Activated naive CD8-positive, alpha-beta T cell treated with anti-CD3 and anti-CD28 coated beads, Interleukin-2, amount 10 ng/mL, durations not matched to agents 7 days and 5 days (primary cell): Measurements from ENCODE around the gene ABL2. TPM values are rescaled to one million over a fixed set of nuclear protein-coding genes. Genes with fewer than 3 reads are reported as not detected.
A peak's percentile ranks its signal among the peaks of the same experiment; 100 is the strongest.
"Not testable (repeated sequence)": the region's sequence is repeated elsewhere in the genome, so short reads cannot be mapped to it uniquely, and the experiment has no call there.

Experiments
- ATAC-seq: fragments of 150-1000 bp; cut with Tn5 transposase; one replicate; pipeline ENCODE4 v1.10.0; 2021; ENCODE audit warnings: low read depth, moderate library complexity
- POLR2A ChIA-PET: fragments of 350-600 bp; sonication (Branson Sonifier 250); formaldehyde crosslinking; loops from one replicate; lab custom pipeline; 2021; ENCODE audit warnings: antibody characterized with exemption; lab: Charles Lee
- DNase-seq: peaks from one replicate; pipeline ENCODE4 v3.0.0; 2021
- H3K27ac Mint-ChIP-seq: one replicate; pipeline ENCODE4 v1.8.0; 2022; ENCODE audit warnings: mild to moderate bottlenecking, mixed read lengths
- H3K27me3 Mint-ChIP-seq: one replicate; pipeline ENCODE4 v1.8.0; 2022; ENCODE audit warnings: mild to moderate bottlenecking, moderate library complexity, mixed read lengths
- H3K36me3 Mint-ChIP-seq: one replicate; pipeline ENCODE4 v1.8.0; 2021; ENCODE audit warnings: mild to moderate bottlenecking, mixed read lengths
- H3K4me1 Mint-ChIP-seq: one replicate; pipeline ENCODE4 v1.8.0; 2021; ENCODE audit warnings: mixed read lengths
- H3K4me3 Mint-ChIP-seq: one replicate; pipeline ENCODE4 v1.8.0; 2022; ENCODE audit warnings: mild to moderate bottlenecking, moderate library complexity, mixed read lengths
- H3K9me3 Mint-ChIP-seq: one replicate; pipeline ENCODE4 v1.8.0; 2021; ENCODE audit warnings: mixed read lengths
- total RNA-seq, 2 experiments: library from RNA; stranded (reverse); gene quantifications; one replicate each; pipeline ENCODE4 v1.2.3, GENCODE V29; 2021

ABL2 gene
- total RNA-seq, 2 experiments from 2014 or later: 9.7 to 11.2 TPM

- Mint-ChIP-seq H3K9me3 (peaks cover 2% of the 10 kb centered on the region), H3K4me3 (no peak overlapping the region), H3K27ac (no peak overlapping the region), H3K36me3 (peaks cover 3% of the 10 kb centered on the region), H3K4me1 (peaks cover 8% of the 10 kb centered on the region), H3K27me3 (no peaks in the 10 kb centered on the region)
- DNase-seq (no peak), ATAC-seq (no peak)
- POLR2A ChIA-PET: no interaction called here
Measured at GRCh38 chr1:179202161-179202560, 27.3 kb downstream of the ABL2 start.

GRCh38 chr1:179200586-179200985, 28.9 kb downstream of the ABL2 start:
- no peaks in the 10 kb centered on the region for H3K27me3 Mint-ChIP-seq
- ATAC-seq: no peak
- H3K9me3 Mint-ChIP-seq: peaks cover 2% of the 10 kb centered on the region
- H3K4me3 Mint-ChIP-seq: no peak overlapping the region
- H3K4me1 Mint-ChIP-seq: peaks cover 8% of the 10 kb centered on the region
- POLR2A ChIA-PET: no interaction called here
- H3K27ac Mint-ChIP-seq: no peak overlapping the region
- no peak for DNase-seq
- peaks cover 5% of the 10 kb centered on the region for H3K36me3 Mint-ChIP-seq

- ATAC-seq (no peak), DNase-seq (no peak)
- Mint-ChIP-seq H3K36me3 (peaks cover 2% of the 10 kb centered on the region), H3K27ac (no peak overlapping the region), H3K9me3 (no peaks in the 10 kb centered on the region), H3K4me1 (peaks cover 2% of the 10 kb centered on the region), H3K4me3 (no peak overlapping the region), H3K27me3 (no peaks in the 10 kb centered on the region)
- POLR2A ChIA-PET: no interaction called here
Measured at GRCh38 chr1:179197690-179198297, 31.7 kb downstream of the ABL2 start.

- ATAC-seq, H3K27me3 Mint-ChIP-seq, H3K4me3 Mint-ChIP-seq, DNase-seq, H3K27ac Mint-ChIP-seq, H3K4me1 Mint-ChIP-seq, H3K36me3 Mint-ChIP-seq, POLR2A ChIA-PET, H3K9me3 Mint-ChIP-seq: not testable (repeated sequence)
Measured at GRCh38 chr1:179195857-179196256, 33.6 kb downstream of the ABL2 start.

GRCh38 chr1:179195376-179195775, 34.1 kb downstream of the ABL2 start:
- DNase-seq: no peak
- no peaks in the 10 kb centered on the region for H3K9me3 Mint-ChIP-seq
- H3K27ac Mint-ChIP-seq: no peak overlapping the region
- H3K4me3 Mint-ChIP-seq: no peak overlapping the region
- H3K27me3 Mint-ChIP-seq: no peaks in the 10 kb centered on the region
- H3K36me3 Mint-ChIP-seq: peaks cover 2% of the 10 kb centered on the region
- POLR2A ChIA-PET: no interaction called here
- ATAC-seq: no peak
- H3K4me1 Mint-ChIP-seq: peaks cover 9% of the 10 kb centered on the region

- no peak for ATAC-seq
- Mint-ChIP-seq H3K9me3 (no peaks in the 10 kb centered on the region), H3K27ac (no peak overlapping the region), H3K4me3 (no peak overlapping the region), H3K27me3 (no peaks in the 10 kb centered on the region), H3K4me1 (peaks cover 9% of the 10 kb centered on the region), H3K36me3 (peaks cover 5% of the 10 kb centered on the region)
- no peak for DNase-seq
- POLR2A ChIA-PET: no interaction called here
Measured at GRCh38 chr1:179194068-179194537, 35.4 kb downstream of the ABL2 start.

- H3K4me1 Mint-ChIP-seq: peaks cover 14% of the 10 kb centered on the region
- peaks cover 13% of the 10 kb centered on the region for H3K36me3 Mint-ChIP-seq
Measured at GRCh38 chr1:179190861-179191260, 38.6 kb downstream of the ABL2 start.

GRCh38 chr1:179187735-179188471, 41.6 kb downstream of the ABL2 start:
- ATAC-seq (no peak), DNase-seq (no peak)
- no peak overlapping the region for H3K27ac Mint-ChIP-seq
- POLR2A ChIA-PET: no interaction called here
- peaks cover 13% of the 10 kb centered on the region for H3K36me3 Mint-ChIP-seq
- H3K27me3 Mint-ChIP-seq: no peaks in the 10 kb centered on the region
- peaks cover 17% of the 10 kb centered on the region for H3K4me1 Mint-ChIP-seq
- H3K4me3 Mint-ChIP-seq: no peak overlapping the region
- H3K9me3 Mint-ChIP-seq: no peaks in the 10 kb centered on the region

More at GRCh38 chr1:179190861-179191260, 38.6 kb downstream of the ABL2 start:
- ATAC-seq (no peak), DNase-seq (no peak)
- Mint-ChIP-seq H3K4me3 (peak overlapping the region; percentile 7), H3K27ac (no peak overlapping the region), H3K27me3 (no peaks in the 10 kb centered on the region), H3K9me3 (no peaks in the 10 kb centered on the region)
- POLR2A ChIA-PET: no interaction called here

- DNase-seq (no peak), ATAC-seq (no peak)
- Mint-ChIP-seq H3K36me3 (peaks cover 13% of the 10 kb centered on the region), H3K4me1 (peaks cover 15% of the 10 kb centered on the region), H3K27ac (no peak overlapping the region), H3K9me3 (no peaks in the 10 kb centered on the region), H3K27me3 (no peaks in the 10 kb centered on the region), H3K4me3 (no peak overlapping the region)
- POLR2A ChIA-PET: no interaction called here
Measured at GRCh38 chr1:179187043-179187442, 42.4 kb downstream of the ABL2 start.

GRCh38 chr1:179184403-179184802, 45.1 kb downstream of the ABL2 start:
- Mint-ChIP-seq H3K4me1 (peaks cover 11% of the 10 kb centered on the region), H3K9me3 (no peaks in the 10 kb centered on the region), H3K36me3 (peaks cover 13% of the 10 kb centered on the region), H3K27me3 (no peaks in the 10 kb centered on the region), H3K4me3 (no peak overlapping the region), H3K27ac (no peak overlapping the region)
- DNase-seq (no peak), ATAC-seq (no peak)
- POLR2A ChIA-PET: no interaction called here

- Mint-ChIP-seq H3K4me1 (peaks cover 11% of the 10 kb centered on the region), H3K9me3 (no peaks in the 10 kb centered on the region), H3K36me3 (peaks cover 10% of the 10 kb centered on the region), H3K4me3 (no peak overlapping the region), H3K27ac (no peak overlapping the region), H3K27me3 (no peaks in the 10 kb centered on the region)
- ATAC-seq (no peak), DNase-seq (no peak)
- POLR2A ChIA-PET: no interaction called here
Measured at GRCh38 chr1:179183857-179184256, 45.6 kb downstream of the ABL2 start.

GRCh38 chr1:179178950-179179349, 50.5 kb downstream of the ABL2 start:
- POLR2A ChIA-PET: no interaction called here
- no peak overlapping the region for H3K4me3 Mint-ChIP-seq
- H3K27ac Mint-ChIP-seq: no peak overlapping the region
- no peak for ATAC-seq
- peaks cover 4% of the 10 kb centered on the region for H3K4me1 Mint-ChIP-seq
- DNase-seq: no peak
- no peaks in the 10 kb centered on the region for H3K27me3 Mint-ChIP-seq
- H3K9me3 Mint-ChIP-seq: no peaks in the 10 kb centered on the region
- H3K36me3 Mint-ChIP-seq: no peaks in the 10 kb centered on the region

GRCh38 chr1:179178183-179178582, 51.3 kb downstream of the ABL2 start:
- no peaks in the 10 kb centered on the region for H3K9me3 Mint-ChIP-seq
- H3K36me3 Mint-ChIP-seq: no peaks in the 10 kb centered on the region
- DNase-seq: no peak
- no peaks in the 10 kb centered on the region for H3K27me3 Mint-ChIP-seq
- H3K4me1 Mint-ChIP-seq: peaks cover 2% of the 10 kb centered on the region
- H3K27ac Mint-ChIP-seq: no peak overlapping the region
- no peak overlapping the region for H3K4me3 Mint-ChIP-seq
- POLR2A ChIA-PET: no interaction called here
- no peak for ATAC-seq

GRCh38 chr1:179177615-179178014, 51.9 kb downstream of the ABL2 start:
- Mint-ChIP-seq H3K9me3 (no peaks in the 10 kb centered on the region), H3K4me1 (peaks cover 2% of the 10 kb centered on the region), H3K27ac (no peak overlapping the region), H3K4me3 (no peak overlapping the region), H3K36me3 (no peaks in the 10 kb centered on the region), H3K27me3 (no peaks in the 10 kb centered on the region)
- POLR2A ChIA-PET: no interaction called here
- DNase-seq (no peak), ATAC-seq (no peak)
